Thyroid gland (tissue), 4 donors: ENCODE measurements around the gene MED12. TPM values are rescaled to one million over a fixed set of nuclear protein-coding genes. Genes with fewer than 3 reads are reported as not detected.
A peak's percentile ranks its signal among the peaks of the same experiment; 100 is the strongest.

ENCODE experiments used
- DNase-seq, 2 donors: peaks; one replicate each; pipeline ENCODE4 v3.0.0-alpha.2; 2019
- H3K27ac ChIP-seq, 3 donors: fragments of 200-600 bp; sonication (generic); 1 replicate in 2 of 3; 2 replicates in 1 of 3; pipeline ENCODE4 v1.5.1; 2016 to 2019; ENCODE audit warnings: mild to moderate bottlenecking in 1 of 3, moderate library complexity in 1 of 3
- H3K27me3 ChIP-seq: fragments of 200-600 bp; sonication (generic); one replicate; pipeline ENCODE4 v1.5.1; 2019
- H3K36me3 ChIP-seq, 2 donors: fragments of 200-600 bp; sonication (generic); one replicate each; pipeline ENCODE4 v1.5.1; 2016 to 2019
- H3K4me1 ChIP-seq, 2 donors: fragments of 200-600 bp; sonication (generic); one replicate each; pipeline ENCODE4 v1.5.1; 2017 to 2019
- H3K4me3 ChIP-seq, 3 donors: fragments of 200-600 bp; sonication (generic); replicated peaks in 1 of 3; 1 replicate in 2 of 3; 2 replicates in 1 of 3; pipeline ENCODE4 v1.5.1; 2016; ENCODE audit warnings: mild to moderate bottlenecking in 1 of 3
- H3K9me3 ChIP-seq: fragments of 200-600 bp; sonication (generic); one replicate; pipeline ENCODE4 v1.5.1; 2017
- POLR2A ChIP-seq, 2 donors: fragments of 450-650 bp; IDR thresholded peaks; one replicate each; pipeline ENCODE4 v1.6.1; 2017; ENCODE audit warnings: antibody characterized with exemption in 2 of 2, mild to moderate bottlenecking in 2 of 2, moderate library complexity in 1 of 2
- WGBS, 2 donors: methylation state at CpG; one replicate each; pipeline ENCODE4 v1.1.5; 2017; 5-methylcytosine and 5-hydroxymethylcytosine counted together
- intact Hi-C: fragments of 100-400 bp; cut with DNase I; formaldehyde crosslinking; loops from one replicate; pipeline ENCODE4 v1.15.1; 2023
- total RNA-seq, 4 donors: library from RNA; depleted of rRNA; stranded (reverse); fragments of >200 nt; gene quantifications; one replicate each; pipeline ENCODE4 v1.2.3, GENCODE V29; 2016
- TF ChIP-seq, protein P1 (sequence below), 6 experiments: fragments of 200-600 bp in 3 of 6; fragments of 450-650 bp in 3 of 6; sonication (generic) in 3 of 6; IDR thresholded peaks; one replicate each; pipeline ENCODE4 v1.5.1; 2016 to 2019; ENCODE audit warnings: antibody characterized with exemption in 6 of 6, mild to moderate bottlenecking in 2 of 6, inconsistent platforms in 1 of 6, moderate library complexity in 1 of 6

Gene MED12
- total RNA-seq, 4 donors from 2014 or later = 31.3 to 50.5 (median 42.9) TPM

GRCh38 chrX:71131510-71131909 is 13.1 kb downstream of the MED12 start:
- Histone ChIP-seq H3K36me3 (peaks cover 24 to 26% of the 10 kb centered on the region in 2 donors), H3K4me3 (no peak overlapping the region), H3K27ac (no peak overlapping the region), H3K4me1 (no peaks in the 10 kb centered on the region), H3K27me3 (no peaks in the 10 kb centered on the region), H3K9me3 (no peaks in the 10 kb centered on the region)
- TF ChIP-seq, protein P1, sequence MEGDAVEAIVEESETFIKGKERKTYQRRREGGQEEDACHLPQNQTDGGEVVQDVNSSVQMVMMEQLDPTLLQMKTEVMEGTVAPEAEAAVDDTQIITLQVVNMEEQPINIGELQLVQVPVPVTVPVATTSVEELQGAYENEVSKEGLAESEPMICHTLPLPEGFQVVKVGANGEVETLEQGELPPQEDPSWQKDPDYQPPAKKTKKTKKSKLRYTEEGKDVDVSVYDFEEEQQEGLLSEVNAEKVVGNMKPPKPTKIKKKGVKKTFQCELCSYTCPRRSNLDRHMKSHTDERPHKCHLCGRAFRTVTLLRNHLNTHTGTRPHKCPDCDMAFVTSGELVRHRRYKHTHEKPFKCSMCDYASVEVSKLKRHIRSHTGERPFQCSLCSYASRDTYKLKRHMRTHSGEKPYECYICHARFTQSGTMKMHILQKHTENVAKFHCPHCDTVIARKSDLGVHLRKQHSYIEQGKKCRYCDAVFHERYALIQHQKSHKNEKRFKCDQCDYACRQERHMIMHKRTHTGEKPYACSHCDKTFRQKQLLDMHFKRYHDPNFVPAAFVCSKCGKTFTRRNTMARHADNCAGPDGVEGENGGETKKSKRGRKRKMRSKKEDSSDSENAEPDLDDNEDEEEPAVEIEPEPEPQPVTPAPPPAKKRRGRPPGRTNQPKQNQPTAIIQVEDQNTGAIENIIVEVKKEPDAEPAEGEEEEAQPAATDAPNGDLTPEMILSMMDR (IDR thresholded peaks at IDR 0.05) = no peak
- TF ChIP-seq POLR2A (IDR thresholded peaks at IDR 0.05) = no peak
- 75 to 100% methylated on average over 1 to 2 of the region's 4 CpGs for WGBS, 2 donors
- no peak for DNase-seq
- intact Hi-C loops = no loop called here

DNA sequence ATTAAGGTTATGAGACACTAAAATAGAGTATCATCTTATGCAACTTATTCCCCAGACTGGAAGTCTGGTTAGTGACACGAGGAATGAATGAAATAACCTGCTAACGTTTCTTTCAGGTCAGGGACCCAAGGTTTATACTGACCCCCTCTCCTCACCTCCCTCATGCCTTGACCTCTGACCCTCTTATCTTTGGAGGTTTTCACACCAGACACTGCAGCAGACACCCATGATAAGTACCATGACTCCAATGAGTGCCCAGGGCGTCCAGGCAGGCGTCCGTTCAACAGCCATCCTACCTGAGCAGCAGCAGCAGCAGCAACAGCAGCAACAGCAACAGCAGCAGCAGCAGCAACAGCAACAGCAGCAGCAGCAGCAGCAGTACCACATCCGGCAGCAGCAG is 22.0 kb downstream of the MED12 start:
- 71 to 76% methylated on average over 2 to 5 of the region's 6 CpGs for WGBS, 2 donors
- H3K27ac ChIP-seq = no peak overlapping the region
- H3K9me3 ChIP-seq = no peaks in the 10 kb centered on the region
- H3K27me3 ChIP-seq = no peaks in the 10 kb centered on the region
- TF ChIP-seq, protein P1 (IDR thresholded peaks at IDR 0.05) = no peak
- no peak for TF ChIP-seq POLR2A (IDR thresholded peaks at IDR 0.05)
- H3K4me3 ChIP-seq = no peak overlapping the region
- no peak for DNase-seq
- peaks cover 0 to 7% of the 10 kb centered on the region in 2 donors for H3K4me1 ChIP-seq
- H3K36me3 ChIP-seq = peaks cover 11 to 19% of the 10 kb centered on the region in 2 donors
- intact Hi-C loops = no loop called here

GRCh38 chrX:71143508-71143907 is 25.1 kb downstream of the MED12 start:
- TF ChIP-seq, protein P1 (IDR thresholded peaks at IDR 0.05) = no peak
- TF ChIP-seq POLR2A (IDR thresholded peaks at IDR 0.05) = no peak
- peak; percentile 42 to 58 for DNase-seq
- Histone ChIP-seq H3K27ac (no peak overlapping the region), H3K4me3 (no peak overlapping the region), H3K4me1 (peaks cover 0 to 7% of the 10 kb centered on the region in 2 donors), H3K27me3 (no peaks in the 10 kb centered on the region), H3K36me3 (no peaks in the 10 kb centered on the region), H3K9me3 (no peaks in the 10 kb centered on the region)
- 50 to 56% methylated on average over 3 to 6 of the region's 6 CpGs for WGBS, 2 donors
- intact Hi-C loops = no loop called here

DNA sequence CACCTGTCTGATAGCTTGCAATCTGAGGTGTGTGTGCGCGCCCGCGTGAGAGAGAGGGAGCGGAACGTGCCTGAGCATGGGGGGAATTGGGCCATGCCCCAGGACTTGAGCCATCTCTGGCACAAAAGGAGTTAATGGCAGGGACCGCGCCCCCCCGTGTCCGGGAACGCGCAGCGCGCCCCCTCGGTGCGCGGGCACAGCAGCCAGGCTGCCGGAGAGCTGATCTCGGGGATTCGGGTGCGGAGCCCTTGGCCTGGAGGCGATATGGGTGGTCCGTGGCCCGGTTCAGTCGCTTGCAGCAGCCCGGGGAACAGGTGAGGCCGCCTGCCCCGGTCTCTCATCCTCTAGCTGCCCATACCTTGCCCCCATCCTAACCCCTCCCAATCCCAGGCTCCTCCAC is 26.3 kb downstream of the MED12 start, which contains the start of gene NLGN3:
Gene NLGN3, plus strand, starts transcription at position 191 of the 400 bp plus-strand sequence. CDS start 2,909 bp downstream, outside the sequence.
- WGBS, 2 donors = 14 to 26% methylated on average over 4 to 8 of the region's 28 CpGs
- intact Hi-C loops = no loop called here
- H3K36me3 ChIP-seq = no peaks in the 10 kb centered on the region
- H3K27ac ChIP-seq = no peak within 1 kb of the TSS
- H3K4me1 ChIP-seq = peaks cover 0 to 7% of the 10 kb centered on the region in 2 donors
- no peaks in the 10 kb centered on the region for H3K27me3 ChIP-seq
- no peaks in the 10 kb centered on the region for H3K9me3 ChIP-seq
- TF ChIP-seq, protein P1 (IDR thresholded peaks at IDR 0.05) = no peak
- no peak for TF ChIP-seq POLR2A (IDR thresholded peaks at IDR 0.05)
- DNase-seq = peak in 1 of 2 donors; percentile 11
- no peak within 1 kb of the TSS for H3K4me3 ChIP-seq

DNA sequence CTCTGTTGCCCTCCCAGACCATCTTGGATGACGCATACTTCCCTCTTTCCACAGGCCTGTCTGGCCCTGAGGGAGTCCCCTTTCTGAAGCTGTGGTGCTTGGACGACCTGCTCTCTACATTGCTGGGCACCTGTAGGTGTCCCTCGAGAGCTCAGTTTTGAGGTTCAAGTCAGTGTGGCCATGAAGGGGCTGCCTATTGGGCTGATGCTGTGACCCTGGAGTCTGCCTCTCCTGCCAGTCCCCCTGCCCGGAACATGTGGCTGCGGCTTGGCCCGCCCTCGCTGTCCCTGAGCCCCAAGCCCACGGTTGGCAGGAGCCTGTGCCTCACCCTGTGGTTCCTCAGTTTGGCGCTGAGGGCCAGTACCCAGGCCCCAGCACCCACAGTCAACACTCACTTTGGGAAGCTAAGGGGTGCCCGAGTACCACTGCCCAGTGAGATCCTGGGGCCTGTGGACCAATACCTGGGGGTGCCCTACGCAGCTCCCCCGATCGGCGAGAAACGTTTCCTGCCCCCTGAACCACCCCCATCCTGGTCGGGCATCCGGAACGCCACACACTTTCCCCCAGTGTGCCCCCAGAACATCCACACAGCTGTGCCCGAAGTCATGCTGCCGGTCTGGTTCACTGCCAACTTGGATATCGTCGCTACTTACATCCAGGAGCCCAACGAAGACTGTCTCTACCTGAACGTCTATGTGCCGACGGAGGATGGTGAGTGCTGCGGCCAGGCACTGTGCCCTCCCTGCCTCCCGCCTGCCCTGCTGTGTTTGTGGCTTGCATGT is 29.3 kb downstream of the MED12 start:
- intact Hi-C loops = no loop called here
- TF ChIP-seq POLR2A (IDR thresholded peaks at IDR 0.05) = no peak
- TF ChIP-seq, protein P1 (IDR thresholded peaks at IDR 0.05) = no peak
- Histone ChIP-seq H3K4me1 (peaks cover 0 to 7% of the 10 kb centered on the region in 2 donors), H3K4me3 (no peak overlapping the region), H3K27ac (no peak overlapping the region), H3K9me3 (no peaks in the 10 kb centered on the region), H3K27me3 (no peaks in the 10 kb centered on the region), H3K36me3 (no peaks in the 10 kb centered on the region)
- no peak for DNase-seq
- 88 to 100% methylated on average over 1 to 14 of the region's 28 CpGs for whole genome bisulfite sequencing, 2 donors
